Tibial nerve (tissue), 4 donors: ENCODE data around the gene SPDYC.

Experiments used
- CTCF ChIP-seq, 5 experiments: fragments of 200-600 bp in 3 of 5; fragments of 450-650 bp in 2 of 5; sonication (generic) in 3 of 5; IDR thresholded peaks; one replicate each; pipeline ENCODE4 v1.5.1; 2016 to 2019; ENCODE audit warnings: antibody characterized with exemption in 5 of 5, mild to moderate bottlenecking in 3 of 5, moderate library complexity in 2 of 5
- EP300 ChIP-seq, 2 donors: sonication (generic); formaldehyde crosslinking; IDR thresholded peaks; one replicate each; pipeline ENCODE4 v1.6.1; 2017; ENCODE audit warnings: antibody characterized with exemption in 2 of 2, mild to moderate bottlenecking in 1 of 2

- TF ChIP-seq CTCF (IDR thresholded peaks at IDR 0.05) (no peak), EP300 (IDR thresholded peaks at IDR 0.05) (no peak)
These were observed 34.9 kb upstream of the SPDYC start for GRCh38 chr11:65134952-65135632.
